CD14-positive monocyte (primary cell): ENCODE results near the gene MORC2. TPM values are rescaled to one million over a fixed set of nuclear protein-coding genes. Genes with fewer than 3 reads are reported as not detected.

Source experiments
- DNase-seq, 3 donors: peaks; one replicate each; pipeline ENCODE4 v3.0.0-alpha.2; 2011 to 2022
- H2AFZ ChIP-seq: 2 replicates; pipeline ENCODE4 v1.6.0; 2012; ENCODE audit warnings: mild to moderate bottlenecking, low read depth, low read length, inconsistent platforms; ENCODE audit not compliant: insufficient read depth, poor library complexity, severe bottlenecking
- H3K27ac ChIP-seq, 2 donors: 1 replicate in 1 of 2; 2 replicates in 1 of 2; pipeline ENCODE4 v1.5.1; 2012 to 2013; ENCODE audit warnings: low read length in 2 of 2, control low read depth in 1 of 2, inconsistent platforms in 1 of 2, low read depth in 1 of 2, mild to moderate bottlenecking in 1 of 2
- H3K27me3 ChIP-seq, 2 donors: one replicate each; pipeline versions ENCODE4 v1.6.0 to v1.6.1; 2011 to 2013; ENCODE audit warnings: low read length in 2 of 2; ENCODE audit not compliant: control insufficient read depth in 2 of 2, insufficient read depth in 2 of 2
- H3K36me3 ChIP-seq, 2 donors: replicated peaks in 1 of 2; 1 replicate in 1 of 2; 2 replicates in 1 of 2; pipeline versions ENCODE4 v1.5.1 to v1.6.1; 2012 to 2013; ENCODE audit warnings: low read length in 2 of 2, control low read depth in 1 of 2, inconsistent platforms in 1 of 2, mild to moderate bottlenecking in 1 of 2; ENCODE audit not compliant: insufficient read depth in 2 of 2, control insufficient read depth in 1 of 2
- H3K4me1 ChIP-seq, 2 donors: 1 replicate in 1 of 2; 2 replicates in 1 of 2; pipeline versions ENCODE4 v1.5.1 to v1.6.1; 2012 to 2013; ENCODE audit warnings: low read length in 2 of 2, control low read depth in 1 of 2, inconsistent platforms in 1 of 2, mild to moderate bottlenecking in 1 of 2, moderate library complexity in 1 of 2; ENCODE audit not compliant: insufficient read depth in 2 of 2, control insufficient read depth in 1 of 2
- H3K4me2 ChIP-seq: replicated peaks from 2 replicates; pipeline ENCODE3; 2012; ENCODE audit warnings: low read length, moderate library complexity, mild to moderate bottlenecking; ENCODE audit not compliant: poor library complexity, severe bottlenecking; ENCODE audit errors: extremely low read depth
- H3K4me3 ChIP-seq, 3 experiments: fragments of 200-600 bp in 1 of 3; sonication (generic) in 1 of 3; replicated peaks in 1 of 3; 1 replicate in 2 of 3; 2 replicates in 1 of 3; pipeline ENCODE4 v1.5.1; 2011 to 2013; ENCODE audit warnings: low read length in 3 of 3, mild to moderate bottlenecking in 3 of 3, control low read depth in 2 of 3, low read depth in 2 of 3, inconsistent platforms in 1 of 3, moderate library complexity in 1 of 3
- H3K79me2 ChIP-seq: 2 replicates; pipeline ENCODE4 v1.6.0; 2012; ENCODE audit warnings: mild to moderate bottlenecking, control low read depth, inconsistent platforms, low read length, moderate library complexity; ENCODE audit not compliant: insufficient read depth
- H3K9ac ChIP-seq: 2 replicates; pipeline ENCODE4 v1.6.0; 2017; ENCODE audit warnings: low read length, mild to moderate bottlenecking; ENCODE audit not compliant: insufficient read depth, poor library complexity, severe bottlenecking
- H3K9me3 ChIP-seq, 2 donors: replicated peaks in 1 of 2; 1 replicate in 1 of 2; 2 replicates in 1 of 2; pipeline versions ENCODE4 v1.5.1 to v1.6.1; 2012 to 2013; ENCODE audit warnings: low read length in 2 of 2, control low read depth in 1 of 2; ENCODE audit not compliant: control insufficient read depth in 1 of 2, insufficient read depth in 1 of 2
- H4K20me1 ChIP-seq: 2 replicates; pipeline ENCODE4 v1.6.0; 2012; ENCODE audit warnings: mild to moderate bottlenecking, low read length, control low read depth, moderate library complexity; ENCODE audit not compliant: insufficient read depth
- H3K27ac Mint-ChIP-seq, 7 donors: one replicate each; pipeline ENCODE4 v1.8.0; 2020; ENCODE audit warnings: mild to moderate bottlenecking in 7 of 7, mixed read lengths in 7 of 7, moderate library complexity in 6 of 7, inconsistent platforms in 2 of 7
- H3K27me3 Mint-ChIP-seq, 3 donors: one replicate each; pipeline ENCODE4 v1.8.0; 2021 to 2022; ENCODE audit warnings: low read depth in 3 of 3, mild to moderate bottlenecking in 3 of 3, mixed read lengths in 3 of 3, moderate library complexity in 3 of 3, inconsistent platforms in 1 of 3
- H3K36me3 Mint-ChIP-seq, 2 donors: one replicate each; pipeline ENCODE4 v1.8.0; 2020; ENCODE audit warnings: mixed read lengths in 2 of 2, inconsistent platforms in 1 of 2, mild to moderate bottlenecking in 1 of 2
- H3K4me1 Mint-ChIP-seq: one replicate; pipeline ENCODE4 v1.8.0; 2020; ENCODE audit warnings: mild to moderate bottlenecking, mixed read lengths
- H3K4me3 Mint-ChIP-seq, 2 donors: one replicate each; pipeline ENCODE4 v1.8.0; 2020; ENCODE audit warnings: mild to moderate bottlenecking in 2 of 2, mixed read lengths in 2 of 2, moderate library complexity in 1 of 2
- H3K9me3 Mint-ChIP-seq, 7 donors: one replicate each; pipeline ENCODE4 v1.8.0; 2020 to 2022; ENCODE audit warnings: mixed read lengths in 7 of 7, mild to moderate bottlenecking in 6 of 7, moderate library complexity in 6 of 7, inconsistent platforms in 2 of 7
- CTCF ChIP-seq: fragments of 200-600 bp; IDR thresholded peaks from one replicate; pipeline ENCODE4 v1.8.0; 2022; ENCODE audit warnings: antibody characterized with exemption, mild to moderate bottlenecking
- WGBS: methylation state at CpG from one replicate; pipeline ENCODE4 v1.1.5; 2013; ENCODE audit warnings: missing lambda C conversion rate; ENCODE audit not compliant: insufficient coverage; 5-methylcytosine and 5-hydroxymethylcytosine counted together
- intact Hi-C, 2 donors: fragments of 100-400 bp; cut with micrococcal nuclease; formaldehyde crosslinking; loops; one replicate each; pipeline versions ENCODE4 v1.15.0 to v1.15.1; 2023
- polyA plus RNA-seq, 3 donors: library from polyadenylated mRNA; depleted of rRNA in 1 of 3; unstranded in 2 of 3; stranded (reverse) in 1 of 3; fragments of 300-500 nt in 2 of 3; fragments of >200 nt in 1 of 3; fragmentation: Illumina TruSeq in 2 of 3; gene quantifications; 1 replicate in 2 of 3; 2 replicates in 1 of 3; pipeline ENCODE4 v1.2.3, GENCODE V29; 2012 to 2021

MORC2 gene
- polyA plus RNA-seq, 3 donors, result 2.1 to 6.0 (median 2.4) TPM

- Mint-ChIP-seq H3K27ac (peak overlapping the region in 3 of 7 donors; percentile 13 to 86 (median 76)), H3K36me3 (no peaks in the 10 kb centered on the region), H3K9me3 (no peaks in the 10 kb centered on the region), H3K27me3 (peaks cover 0 to 6% (median 2%) of the 10 kb centered on the region in 3 donors), H3K4me3 (no peak overlapping the region), H3K4me1 (no peaks in the 10 kb centered on the region)
- H4K20me1 ChIP-seq, result no peaks in the 10 kb centered on the region
- H2AFZ ChIP-seq, result no peak overlapping the region
- WGBS, result 94% methylated on average over 7 of the region's 9 CpGs
- TF ChIP-seq CTCF, result no peak
- no peaks in the 10 kb centered on the region for H3K79me2 ChIP-seq
- H3K9me3 ChIP-seq, result no peaks in the 10 kb centered on the region
- H3K27ac ChIP-seq, result no peak overlapping the region
- DNase-seq, result no peak
- intact Hi-C loops, result no loop called here
- no peak overlapping the region for H3K4me2 ChIP-seq
- H3K4me1 ChIP-seq, result no peaks in the 10 kb centered on the region
- H3K9ac ChIP-seq, result no peak overlapping the region
- no peak overlapping the region for H3K4me3 ChIP-seq
- H3K36me3 ChIP-seq, result peaks cover 0 to 4% of the 10 kb centered on the region in 2 donors
- no peaks in the 10 kb centered on the region for H3K27me3 ChIP-seq
Observed at GRCh38 chr22:30889996-30890480, 78.5 kb downstream of the MORC2 start.

- no peak for TF ChIP-seq CTCF
- Mint-ChIP-seq H3K27me3 (peaks cover 0 to 6% (median 2%) of the 10 kb centered on the region in 3 donors), H3K9me3 (no peaks in the 10 kb centered on the region), H3K36me3 (no peaks in the 10 kb centered on the region), H3K27ac (no peak overlapping the region), H3K4me1 (no peaks in the 10 kb centered on the region), H3K4me3 (no peak overlapping the region)
- no peaks in the 10 kb centered on the region for H3K79me2 ChIP-seq
- H3K27ac ChIP-seq, result no peak overlapping the region
- H3K9ac ChIP-seq, result no peak overlapping the region
- H3K9me3 ChIP-seq, result no peaks in the 10 kb centered on the region
- intact Hi-C loops, result no loop called here
- no peak for DNase-seq
- H3K36me3 ChIP-seq, result peaks cover 0 to 4% of the 10 kb centered on the region in 2 donors
- H3K4me3 ChIP-seq, result no peak overlapping the region
- no peaks in the 10 kb centered on the region for H3K4me1 ChIP-seq
- H3K27me3 ChIP-seq, result no peaks in the 10 kb centered on the region
- no peak overlapping the region for H2AFZ ChIP-seq
- H3K4me2 ChIP-seq, result no peak overlapping the region
- no peaks in the 10 kb centered on the region for H4K20me1 ChIP-seq
- WGBS, result 88% methylated on average over 16 of the region's 17 CpGs
Observed at GRCh38 chr22:30889268-30889995, 79.1 kb downstream of the MORC2 start.
